Caco-2 (cell line): ENCODE data around the gene ITIH3. TPM values are rescaled to one million over a fixed set of nuclear protein-coding genes. Genes with fewer than 3 reads are reported as not detected.

ENCODE experiments used
- BruUV-seq: library from RNA; stranded (reverse); fragments of 400-500 nt; replicated peaks from 2 replicates; lab custom pipeline; 2021; lab: Mats Ljungman, UMichigan
- CTCF ChIA-PET: fragments of 300-600 bp; sonication (Branson Sonifier 250); formaldehyde crosslinking; loops from one replicate; lab custom pipeline; 2022; ENCODE audit warnings: antibody characterized with exemption; lab: Charles Lee
- POLR2A ChIA-PET: fragments of 300-600 bp; sonication (Branson Sonifier 250); formaldehyde crosslinking; loops from one replicate; lab custom pipeline; 2022; ENCODE audit warnings: antibody characterized with exemption; lab: Charles Lee
- DNase-seq, 2 experiments: peaks; one replicate each; pipeline versions ENCODE4 v3.0.0 to v3.0.0-alpha.2; 2020 to 2022
- H3K27me3 ChIP-seq: replicated peaks from 2 replicates; pipeline ENCODE4 v1.6.0; 2011; ENCODE audit warnings: low read length; ENCODE audit not compliant: control insufficient read depth, insufficient read depth
- H3K36me3 ChIP-seq: 2 replicates; pipeline ENCODE4 v1.5.1; 2011; ENCODE audit warnings: low read length; ENCODE audit not compliant: control insufficient read depth, insufficient read depth
- H3K4me1 ChIP-seq: fragments of 250-450 bp; sonication (Bioruptor Pico); 2 replicates; pipeline ENCODE4 v1.5.1; 2020; ENCODE audit warnings: mild to moderate bottlenecking
- H3K4me3 ChIP-seq: 2 replicates; pipeline ENCODE4 v1.5.1; 2011; ENCODE audit warnings: low read depth, mild to moderate bottlenecking, control low read depth, low read length
- H3K9me3 ChIP-seq: fragments of 250-450 bp; sonication (Bioruptor Pico); 2 replicates; pipeline ENCODE4 v1.5.1; 2020; ENCODE audit warnings: mild to moderate bottlenecking, moderate library complexity
- H3K27ac Mint-ChIP-seq: one replicate; pipeline ENCODE4 v1.8.0; 2022; ENCODE audit warnings: mixed read lengths; ENCODE audit not compliant: unreplicated experiment
- H3K27me3 Mint-ChIP-seq: one replicate; pipeline ENCODE4 v1.8.0; 2022; ENCODE audit warnings: mixed read lengths; ENCODE audit not compliant: insufficient read depth, unreplicated experiment
- H3K36me3 Mint-ChIP-seq: one replicate; pipeline ENCODE4 v1.8.0; 2022; ENCODE audit warnings: mild to moderate bottlenecking, mixed read lengths; ENCODE audit not compliant: insufficient read depth, unreplicated experiment
- H3K4me1 Mint-ChIP-seq: one replicate; pipeline ENCODE4 v1.8.0; 2022; ENCODE audit warnings: low read depth, mixed read lengths; ENCODE audit not compliant: unreplicated experiment
- H3K4me3 Mint-ChIP-seq: one replicate; pipeline ENCODE4 v1.8.0; 2022; ENCODE audit warnings: mild to moderate bottlenecking, moderate library complexity, mixed read lengths; ENCODE audit not compliant: unreplicated experiment
- H3K9me3 Mint-ChIP-seq: one replicate; pipeline ENCODE4 v1.8.0; 2022; ENCODE audit warnings: mixed read lengths; ENCODE audit not compliant: unreplicated experiment
- intact Hi-C: fragments of 100-400 bp; cut with micrococcal nuclease; formaldehyde crosslinking; loops from one replicate; pipeline ENCODE4 v1.10.0; 2022; ENCODE audit not compliant: unreplicated experiment
- total RNA-seq: library from RNA; stranded (reverse); gene quantifications from 2 replicates; pipeline ENCODE4 v1.2.3, GENCODE V29; 2022
- TF ChIP-seq, protein P1 (sequence below), 2 experiments: fragments of 200-600 bp in 1 of 2; IDR thresholded peaks; 1 replicate in 1 of 2; 2 replicates in 1 of 2; pipeline versions ENCODE4 v1.5.1 to v1.8.0; 2011 to 2022; ENCODE audit warnings: antibody characterized with exemption in 1 of 2, control low read depth in 1 of 2, inconsistent platforms in 1 of 2, low read depth in 1 of 2, low read length in 1 of 2, mild to moderate bottlenecking in 1 of 2, moderate library complexity in 1 of 2; ENCODE audit not compliant: insufficient read depth in 1 of 2, severe bottlenecking in 1 of 2, unreplicated experiment in 1 of 2

ITIH3 gene
- total RNA-seq, 1 experiment from 2014 or later, result 0.27 TPM

DNA sequence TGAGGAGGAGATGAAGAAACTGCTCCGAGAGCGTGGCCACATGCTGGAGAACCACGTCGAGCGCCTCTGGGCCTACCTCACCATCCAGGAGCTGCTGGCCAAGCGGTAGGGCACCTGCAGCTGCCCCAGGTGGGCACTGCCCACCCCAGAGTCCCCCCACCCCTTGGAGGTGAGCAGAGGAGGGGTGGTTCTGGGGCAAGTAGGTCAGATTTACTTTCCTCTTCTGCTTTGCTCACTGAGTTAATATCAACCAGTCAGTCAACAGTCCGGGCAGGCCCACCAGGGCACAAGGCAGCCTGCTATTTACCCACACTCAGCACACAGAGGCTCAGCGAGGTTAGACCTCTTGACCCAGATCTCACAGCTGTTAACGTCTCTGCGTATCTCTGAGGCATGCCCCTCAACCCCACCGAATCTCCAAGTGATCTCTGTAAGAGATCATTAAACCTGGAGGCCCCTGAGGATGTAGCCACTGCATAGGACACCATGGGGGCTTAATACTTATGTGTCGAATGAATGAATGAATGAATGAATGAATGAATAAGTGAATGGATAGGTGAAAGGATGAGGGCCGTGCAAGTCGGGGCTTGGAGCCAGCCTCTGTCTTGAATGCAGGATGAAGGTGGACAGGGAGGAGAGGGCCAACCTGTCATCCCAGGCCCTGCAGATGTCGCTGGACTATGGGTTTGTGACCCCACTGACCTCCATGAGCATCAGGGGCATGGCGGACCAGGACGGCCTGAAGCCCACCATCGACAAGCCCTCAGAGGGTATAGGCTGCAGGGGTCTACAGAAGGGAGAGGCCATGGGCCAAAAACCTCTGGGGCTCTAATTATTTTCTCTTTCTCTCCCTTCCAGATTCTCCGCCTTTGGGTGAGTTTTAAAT, 8.0 kb upstream of the ITIH3 start:
- H3K27me3 Mint-ChIP-seq, result no peaks in the 10 kb centered on the region
- CTCF ChIA-PET, result no interaction called here

DNA sequence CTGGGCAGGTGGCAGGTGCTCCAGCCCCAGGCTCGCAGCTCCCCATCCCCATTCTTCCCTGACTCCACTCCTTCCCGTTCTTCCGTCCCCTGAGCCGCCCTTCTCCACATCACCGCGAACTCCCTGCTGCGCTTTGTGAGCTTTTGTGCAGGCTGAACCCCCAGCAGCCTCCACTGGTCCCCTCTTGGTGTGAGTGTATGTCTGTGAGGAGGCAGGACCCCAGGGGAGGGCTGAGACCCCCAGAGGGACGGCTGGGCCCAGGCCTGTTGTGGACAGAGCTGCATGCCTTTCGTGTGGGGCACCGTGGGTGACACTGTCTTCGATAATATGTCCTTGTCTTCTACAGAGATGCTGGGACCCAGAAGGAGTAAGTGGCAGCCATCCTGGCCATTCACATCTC, 7.3 kb upstream of the ITIH3 start:
- Histone ChIP-seq H3K27me3 (no peaks in the 10 kb centered on the region), H3K36me3 (no peaks in the 10 kb centered on the region), H3K4me1 (no peaks in the 10 kb centered on the region), H3K9me3 (no peaks in the 10 kb centered on the region), H3K4me3 (no peak overlapping the region)
- Mint-ChIP-seq H3K4me3 (no peak overlapping the region), H3K4me1 (no peaks in the 10 kb centered on the region), H3K27me3 (no peaks in the 10 kb centered on the region), H3K36me3 (no peaks in the 10 kb centered on the region), H3K27ac (no peak overlapping the region), H3K9me3 (no peaks in the 10 kb centered on the region)
- POLR2A ChIA-PET, result no interaction called here
- BruUV-seq, result no TSS peak
- intact Hi-C loops, result no loop called here
- no peak for DNase-seq
- TF ChIP-seq, protein P1, sequence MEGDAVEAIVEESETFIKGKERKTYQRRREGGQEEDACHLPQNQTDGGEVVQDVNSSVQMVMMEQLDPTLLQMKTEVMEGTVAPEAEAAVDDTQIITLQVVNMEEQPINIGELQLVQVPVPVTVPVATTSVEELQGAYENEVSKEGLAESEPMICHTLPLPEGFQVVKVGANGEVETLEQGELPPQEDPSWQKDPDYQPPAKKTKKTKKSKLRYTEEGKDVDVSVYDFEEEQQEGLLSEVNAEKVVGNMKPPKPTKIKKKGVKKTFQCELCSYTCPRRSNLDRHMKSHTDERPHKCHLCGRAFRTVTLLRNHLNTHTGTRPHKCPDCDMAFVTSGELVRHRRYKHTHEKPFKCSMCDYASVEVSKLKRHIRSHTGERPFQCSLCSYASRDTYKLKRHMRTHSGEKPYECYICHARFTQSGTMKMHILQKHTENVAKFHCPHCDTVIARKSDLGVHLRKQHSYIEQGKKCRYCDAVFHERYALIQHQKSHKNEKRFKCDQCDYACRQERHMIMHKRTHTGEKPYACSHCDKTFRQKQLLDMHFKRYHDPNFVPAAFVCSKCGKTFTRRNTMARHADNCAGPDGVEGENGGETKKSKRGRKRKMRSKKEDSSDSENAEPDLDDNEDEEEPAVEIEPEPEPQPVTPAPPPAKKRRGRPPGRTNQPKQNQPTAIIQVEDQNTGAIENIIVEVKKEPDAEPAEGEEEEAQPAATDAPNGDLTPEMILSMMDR (IDR thresholded peaks at IDR 0.05; ENCODE audit: insufficient read depth in 1 of 2, low read depth in 1 of 2, low read length in 1 of 2, severe bottlenecking in 1 of 2, unreplicated experiment in 1 of 2), result no peak
- CTCF ChIA-PET, result no interaction called here

More for the DNA sequence above, 8.0 kb upstream of the ITIH3 start:
- DNase-seq, result no peak
- H3K9me3 ChIP-seq, result no peaks in the 10 kb centered on the region
- no peaks in the 10 kb centered on the region for H3K4me1 ChIP-seq
- POLR2A ChIA-PET, result no interaction called here
- Mint-ChIP-seq H3K4me3 (no peak overlapping the region), H3K4me1 (no peaks in the 10 kb centered on the region), H3K9me3 (no peaks in the 10 kb centered on the region), H3K27ac (no peak overlapping the region), H3K36me3 (no peaks in the 10 kb centered on the region)
- H3K36me3 ChIP-seq, result no peaks in the 10 kb centered on the region
- no TSS peak for BruUV-seq
- TF ChIP-seq, protein P1 (IDR thresholded peaks at IDR 0.05; ENCODE audit: insufficient read depth in 1 of 2, low read depth in 1 of 2, low read length in 1 of 2, severe bottlenecking in 1 of 2, unreplicated experiment in 1 of 2), result no peak
- no peak overlapping the region for H3K4me3 ChIP-seq
- H3K27me3 ChIP-seq, result no peaks in the 10 kb centered on the region
- intact Hi-C loops, result no loop called here

DNA sequence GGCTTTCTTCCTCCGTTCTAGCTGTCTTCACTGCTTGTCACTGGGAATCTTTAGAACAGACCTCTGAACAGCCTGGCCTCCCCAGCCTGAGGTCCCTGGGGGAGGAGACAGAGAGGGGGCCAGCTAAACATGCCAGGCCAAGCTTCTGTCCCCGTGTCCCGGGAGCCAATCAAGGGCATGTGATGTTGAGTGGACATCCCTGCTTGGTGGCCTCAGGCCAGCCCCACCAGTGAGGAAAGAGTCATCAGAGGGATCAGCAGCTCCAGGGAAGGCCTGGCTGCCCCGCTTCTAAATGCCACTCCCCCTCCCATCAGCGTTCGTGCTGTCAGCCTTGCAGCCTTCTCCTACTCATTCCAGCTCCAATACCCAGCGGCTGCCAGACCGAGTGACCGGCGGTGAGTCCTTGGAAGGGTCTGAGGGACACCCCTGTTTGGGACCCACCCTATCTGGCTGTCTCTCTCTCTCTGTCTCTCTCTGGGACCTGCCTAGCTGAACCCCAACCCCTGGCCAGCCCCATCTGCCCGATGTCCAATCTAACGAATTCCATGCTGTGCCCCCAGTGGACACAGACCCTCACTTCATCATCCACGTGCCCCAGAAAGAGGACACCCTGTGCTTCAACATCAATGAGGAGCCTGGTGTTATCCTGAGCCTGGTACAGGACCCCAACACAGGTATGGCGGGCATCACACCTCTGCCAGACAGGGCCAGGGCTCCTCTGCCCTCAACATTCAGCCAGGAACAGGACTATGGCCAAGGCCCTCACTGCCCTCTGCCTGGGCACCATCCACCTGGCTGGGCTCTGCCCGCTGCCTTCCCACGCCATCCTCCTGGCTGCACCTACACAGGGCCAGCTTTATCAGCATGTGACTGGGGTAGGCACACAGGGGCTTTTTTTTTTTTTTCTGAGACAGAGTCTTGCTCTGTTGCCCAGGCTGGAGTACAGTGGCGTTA, 6.6 kb upstream of the ITIH3 start:
- H3K9me3 ChIP-seq, result no peaks in the 10 kb centered on the region
- H3K4me1 ChIP-seq, result no peaks in the 10 kb centered on the region
- POLR2A ChIA-PET, result no interaction called here
- no peaks in the 10 kb centered on the region for H3K27me3 Mint-ChIP-seq
- no peaks in the 10 kb centered on the region for H3K36me3 Mint-ChIP-seq
- no peaks in the 10 kb centered on the region for H3K27me3 ChIP-seq
- H3K4me3 Mint-ChIP-seq, result no peak overlapping the region
- no TSS peak for BruUV-seq
- H3K9me3 Mint-ChIP-seq, result no peaks in the 10 kb centered on the region
- no peak overlapping the region for H3K4me3 ChIP-seq
- TF ChIP-seq, protein P1 (IDR thresholded peaks at IDR 0.05; ENCODE audit: insufficient read depth in 1 of 2, low read depth in 1 of 2, low read length in 1 of 2, severe bottlenecking in 1 of 2, unreplicated experiment in 1 of 2), result no peak
- DNase-seq, result no peak
- H3K36me3 ChIP-seq, result no peaks in the 10 kb centered on the region
- intact Hi-C loops, result no loop called here
- H3K27ac Mint-ChIP-seq, result peak overlapping the region; percentile 27
- no peaks in the 10 kb centered on the region for H3K4me1 Mint-ChIP-seq
- CTCF ChIA-PET, result no interaction called here
